Activated T-cell treated with anti-CD3 and anti-CD28 coated beads, Interleukin-2, amount 50 U/mL, for 72 hours (primary cell): ENCODE measurements around the gene RASAL2. TPM values are rescaled to one million over a fixed set of nuclear protein-coding genes. Genes with fewer than 3 reads are reported as not detected.
A peak's percentile ranks its signal among the peaks of the same experiment; 100 is the strongest.
"Not testable (repeated sequence)": the region's sequence is repeated elsewhere in the genome, so short reads cannot be mapped to it uniquely, and the experiment has no call there.

Source experiments
- ATAC-seq, 2 donors: fragments of 150-1000 bp; cut with Tn5 transposase; replicated peaks in 1 of 2; 2 replicates each; pipeline ENCODE4 v1.10.0; 2021; ENCODE audit warnings: moderate library complexity in 2 of 2, mild to moderate bottlenecking in 1 of 2
- DNase-seq, 2 donors: peaks; one replicate each; pipeline ENCODE4 v3.0.0; 2021 to 2022; ENCODE audit warnings: mixed read lengths in 1 of 2
- H3K27ac Mint-ChIP-seq: one replicate; pipeline ENCODE4 v1.8.0; 2022; ENCODE audit warnings: mild to moderate bottlenecking, moderate library complexity, mixed read lengths
- H3K27me3 Mint-ChIP-seq: one replicate; pipeline ENCODE4 v1.8.0; 2022; ENCODE audit warnings: low read depth, mixed read lengths
- H3K36me3 Mint-ChIP-seq, 2 donors: one replicate each; pipeline ENCODE4 v1.8.0; 2022; ENCODE audit warnings: mixed read lengths in 2 of 2, mild to moderate bottlenecking in 1 of 2; ENCODE audit not compliant: insufficient read depth in 2 of 2
- H3K4me1 Mint-ChIP-seq: one replicate; pipeline ENCODE4 v1.8.0; 2022; ENCODE audit warnings: low read depth, mixed read lengths
- H3K4me3 Mint-ChIP-seq, 2 donors: one replicate each; pipeline ENCODE4 v1.8.0; 2022; ENCODE audit warnings: mild to moderate bottlenecking in 2 of 2, mixed read lengths in 2 of 2, moderate library complexity in 2 of 2
- H3K9me3 Mint-ChIP-seq, 2 donors: one replicate each; pipeline ENCODE4 v1.8.0; 2022; ENCODE audit warnings: mixed read lengths in 2 of 2
- total RNA-seq, 2 donors: library from RNA; stranded (reverse); gene quantifications; one replicate each; pipeline ENCODE4 v1.2.3, GENCODE V29; 2022

RASAL2 gene
- total RNA-seq, 2 donors from 2014 or later, result 0.02 to 0.05 TPM

DNA sequence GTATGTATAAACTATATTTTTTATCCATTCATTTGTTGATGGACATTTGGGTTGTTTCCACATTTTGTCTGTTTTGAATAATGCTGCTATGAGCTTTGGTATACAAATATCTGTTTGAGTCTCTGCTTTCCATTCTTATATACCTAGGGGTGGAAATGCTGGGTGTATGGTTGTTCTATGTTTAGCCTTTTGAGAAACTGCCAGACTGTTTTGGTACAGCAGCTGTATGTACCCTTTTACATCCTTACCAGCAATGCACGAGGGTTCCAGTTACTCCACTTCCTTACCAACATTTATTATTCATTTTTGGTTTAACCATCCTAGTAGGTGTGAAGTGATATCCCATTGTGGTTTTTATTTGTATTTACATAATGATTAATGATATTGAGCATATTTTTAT lies 13.9 kb downstream of the RASAL2 start:
- ATAC-seq, result no peak
- H3K9me3 Mint-ChIP-seq, result no peaks in the 10 kb centered on the region
- no peaks in the 10 kb centered on the region for H3K27me3 Mint-ChIP-seq
- no peaks in the 10 kb centered on the region for H3K4me1 Mint-ChIP-seq
- no peak for DNase-seq
- no peaks in the 10 kb centered on the region for H3K36me3 Mint-ChIP-seq
- H3K27ac Mint-ChIP-seq, result no peak overlapping the region
- H3K4me3 Mint-ChIP-seq, result no peak overlapping the region

DNA sequence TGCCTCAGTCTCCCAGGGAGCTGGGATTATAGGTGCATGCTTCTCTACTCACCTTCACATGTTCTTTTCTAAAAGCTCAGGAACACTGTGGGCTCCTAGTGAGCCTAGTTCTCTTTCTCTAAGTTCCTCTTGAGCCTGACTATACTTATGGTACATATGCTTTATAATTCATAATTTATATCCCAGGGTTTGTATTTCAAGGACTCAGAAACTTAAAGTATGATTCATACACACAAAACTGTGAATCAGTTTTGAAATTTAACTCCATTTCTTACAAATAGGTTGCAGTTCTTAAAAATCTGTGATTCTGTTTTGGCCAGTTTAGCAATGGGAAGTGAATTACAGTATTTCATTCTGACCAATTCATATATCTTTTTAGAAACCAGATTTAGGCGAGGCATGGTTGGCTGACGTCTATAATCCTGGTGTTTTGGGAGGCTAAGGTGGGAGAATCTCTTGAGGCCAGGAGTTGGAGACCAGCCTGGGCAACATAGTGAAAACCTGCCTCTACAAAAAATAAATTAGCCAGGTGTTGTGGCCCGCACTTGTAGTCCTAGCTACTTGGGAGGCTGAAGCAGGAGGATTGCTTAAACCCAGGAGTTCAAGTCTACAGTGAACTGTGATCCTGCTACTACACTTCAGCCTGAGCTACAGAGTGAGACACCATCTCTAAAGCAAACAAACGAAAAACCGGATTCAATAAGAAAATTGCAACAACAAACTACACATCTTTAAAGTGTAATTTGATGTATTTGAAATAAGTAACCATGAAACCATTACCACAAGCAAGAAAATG lies 15.6 kb downstream of the RASAL2 start:
- no peaks in the 10 kb centered on the region for H3K9me3 Mint-ChIP-seq
- ATAC-seq, result no peak
- H3K36me3 Mint-ChIP-seq, result no peaks in the 10 kb centered on the region
- H3K4me3 Mint-ChIP-seq, result no peak overlapping the region
- DNase-seq, result no peak
- no peaks in the 10 kb centered on the region for H3K27me3 Mint-ChIP-seq
- no peak overlapping the region for H3K27ac Mint-ChIP-seq
- no peaks in the 10 kb centered on the region for H3K4me1 Mint-ChIP-seq

DNA sequence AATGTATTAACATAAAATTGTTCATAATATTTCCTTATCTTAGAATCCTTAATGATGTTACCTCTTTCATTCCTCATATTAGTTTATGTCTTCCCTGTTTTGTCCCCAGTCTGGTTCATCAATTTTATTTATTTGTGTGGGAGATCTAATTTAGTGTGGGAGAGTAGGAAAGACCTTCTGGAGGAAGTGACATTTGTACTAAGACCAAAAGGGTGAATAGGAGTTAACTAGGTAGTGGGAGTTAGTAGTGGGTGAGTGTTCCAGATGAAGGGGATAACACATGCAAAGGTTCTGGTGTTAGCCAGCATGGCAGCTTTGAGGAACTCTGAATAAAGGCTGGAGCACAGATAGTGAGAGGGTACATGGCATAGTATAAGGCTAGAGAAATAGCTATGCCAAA lies 21.4 kb downstream of the RASAL2 start:
- ATAC-seq (no peak), DNase-seq (no peak)
- H3K36me3 Mint-ChIP-seq, result no peaks in the 10 kb centered on the region
- H3K4me3 Mint-ChIP-seq, result no peak overlapping the region
- H3K27me3 Mint-ChIP-seq, result no peaks in the 10 kb centered on the region
- H3K4me1 Mint-ChIP-seq, result no peaks in the 10 kb centered on the region
- H3K9me3 Mint-ChIP-seq, result peaks cover 1 to 2% of the 10 kb centered on the region in 2 donors
- H3K27ac Mint-ChIP-seq, result no peak overlapping the region

DNA sequence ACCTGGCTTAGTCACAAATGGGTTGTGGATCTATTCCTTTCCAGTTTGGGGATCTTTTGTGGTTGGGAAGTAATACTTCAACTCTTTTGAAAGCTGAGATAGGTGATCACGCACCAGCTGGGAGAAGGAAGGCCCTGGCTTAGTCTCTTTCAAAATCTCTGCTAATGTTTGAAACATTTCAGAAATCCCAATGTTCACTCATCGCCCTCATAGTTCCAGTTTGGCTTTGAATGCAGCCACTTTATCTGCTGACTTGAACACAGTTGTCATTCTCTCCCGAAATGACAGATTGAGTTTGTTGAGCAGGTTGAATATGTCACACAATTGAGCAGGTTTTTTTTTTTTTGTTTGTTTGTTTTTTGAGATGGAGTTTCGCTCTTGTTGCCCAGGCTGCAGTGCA lies 24.6 kb downstream of the RASAL2 start:
- H3K9me3 Mint-ChIP-seq, result peaks cover 1 to 2% of the 10 kb centered on the region in 2 donors
- H3K27me3 Mint-ChIP-seq, result no peaks in the 10 kb centered on the region
- H3K36me3 Mint-ChIP-seq, result no peaks in the 10 kb centered on the region
- H3K4me3 Mint-ChIP-seq, result no peak overlapping the region
- DNase-seq, result no peak
- no peak for ATAC-seq
- H3K27ac Mint-ChIP-seq, result no peak overlapping the region
- H3K4me1 Mint-ChIP-seq, result no peaks in the 10 kb centered on the region

DNA sequence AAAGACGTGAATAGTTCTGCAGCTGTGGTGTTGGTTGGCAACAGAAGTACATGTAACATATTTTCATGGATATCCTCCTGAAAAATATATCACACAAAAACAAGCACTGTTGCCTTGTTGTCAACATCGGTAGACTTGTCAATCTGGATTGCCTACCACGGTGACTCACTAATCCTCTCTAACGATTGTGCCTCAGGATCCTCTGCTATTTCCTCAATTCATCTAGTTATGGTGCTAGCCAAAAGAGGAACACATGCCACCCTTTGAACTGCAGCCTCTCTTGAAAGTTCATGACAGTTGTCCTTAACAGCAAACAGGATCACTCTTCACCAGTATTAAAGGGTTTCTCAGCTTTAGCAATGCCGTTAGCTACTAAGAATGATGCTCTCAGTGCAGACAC lies 25.7 kb downstream of the RASAL2 start:
- ATAC-seq (no peak), DNase-seq (no peak)
- Mint-ChIP-seq H3K36me3 (no peaks in the 10 kb centered on the region), H3K27me3 (no peaks in the 10 kb centered on the region), H3K27ac (no peak overlapping the region), H3K9me3 (peaks cover 1 to 2% of the 10 kb centered on the region in 2 donors), H3K4me3 (no peak overlapping the region), H3K4me1 (no peaks in the 10 kb centered on the region)

DNA sequence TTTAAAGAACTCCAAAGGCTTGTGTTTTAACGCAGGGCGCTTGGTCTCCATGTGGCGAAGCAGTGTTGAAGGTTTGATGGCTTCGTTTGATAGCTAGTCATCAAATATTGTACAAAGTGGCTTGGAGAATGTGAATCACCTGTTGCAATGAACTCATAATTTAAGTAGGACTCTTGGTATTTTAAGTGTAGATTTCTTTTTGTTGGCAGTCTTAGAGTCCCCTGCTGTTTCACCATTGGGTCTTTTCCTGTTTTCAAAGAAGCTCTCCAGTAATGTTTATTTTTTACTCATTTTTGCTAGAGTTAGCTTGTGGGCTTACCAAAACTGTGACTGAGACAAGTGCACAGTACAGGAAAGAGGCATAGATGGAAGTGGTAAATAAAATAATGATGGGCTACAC lies 26.2 kb downstream of the RASAL2 start:
- peaks cover 1 to 2% of the 10 kb centered on the region in 2 donors for H3K9me3 Mint-ChIP-seq
- no peaks in the 10 kb centered on the region for H3K27me3 Mint-ChIP-seq
- no peak overlapping the region for H3K27ac Mint-ChIP-seq
- DNase-seq (no peak), ATAC-seq (no peak)
- H3K36me3 Mint-ChIP-seq, result no peaks in the 10 kb centered on the region
- H3K4me1 Mint-ChIP-seq, result no peaks in the 10 kb centered on the region
- no peak overlapping the region for H3K4me3 Mint-ChIP-seq

DNA sequence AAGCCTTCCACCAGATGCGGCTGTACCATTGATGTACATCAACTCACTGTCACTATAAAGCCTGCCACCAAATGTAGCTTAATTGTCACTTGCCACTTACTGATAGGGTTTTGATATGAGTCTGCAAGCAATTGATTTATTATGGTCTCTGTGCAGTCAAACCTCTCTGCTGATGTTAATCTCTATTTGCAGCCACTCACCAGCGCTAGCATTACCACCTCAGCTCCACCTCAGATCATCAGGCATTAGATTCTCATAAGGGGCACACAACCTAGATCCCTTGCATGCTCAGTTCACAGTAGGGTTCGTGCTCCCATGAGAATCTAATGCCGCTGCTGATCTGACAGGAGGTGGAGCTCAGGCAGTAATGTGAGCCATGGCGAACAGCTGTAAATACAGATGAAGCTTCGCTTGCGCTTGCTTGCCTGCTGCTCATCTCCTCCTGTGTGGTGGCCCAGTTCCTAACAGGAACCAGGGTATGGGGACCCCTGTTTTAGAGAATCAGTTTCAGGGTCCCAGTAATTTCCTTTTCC lies 26.7 kb downstream of the RASAL2 start:
- not testable (repeated sequence) for H3K4me3 Mint-ChIP-seq, H3K9me3 Mint-ChIP-seq, ATAC-seq, H3K27ac Mint-ChIP-seq, DNase-seq, H3K27me3 Mint-ChIP-seq, H3K4me1 Mint-ChIP-seq, H3K36me3 Mint-ChIP-seq

DNA sequence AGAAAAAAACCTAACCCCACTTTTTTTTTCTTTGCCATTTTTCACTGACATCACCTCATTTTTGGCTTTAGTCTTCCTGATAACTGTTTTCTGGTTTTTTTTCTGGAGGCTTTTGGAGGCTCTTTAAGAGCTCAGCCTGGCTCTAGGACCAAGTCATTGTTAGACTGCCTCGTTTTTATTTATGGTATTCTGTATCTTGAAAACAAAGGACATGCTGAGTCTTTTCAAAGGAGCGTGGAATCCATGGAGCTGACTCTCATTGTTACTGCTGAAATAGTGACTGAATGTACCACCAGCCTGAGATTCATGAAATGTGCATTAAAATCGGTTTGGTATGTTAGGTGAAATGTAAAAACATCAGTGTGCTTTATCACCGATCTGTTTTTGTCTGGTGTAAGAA lies 28.0 kb downstream of the RASAL2 start:
- Mint-ChIP-seq H3K4me3 (no peak overlapping the region), H3K9me3 (peaks cover 0 to 1% of the 10 kb centered on the region in 2 donors), H3K27ac (no peak overlapping the region), H3K27me3 (no peaks in the 10 kb centered on the region), H3K4me1 (no peaks in the 10 kb centered on the region), H3K36me3 (no peaks in the 10 kb centered on the region)
- ATAC-seq, result no peak
- no peak for DNase-seq

DNA sequence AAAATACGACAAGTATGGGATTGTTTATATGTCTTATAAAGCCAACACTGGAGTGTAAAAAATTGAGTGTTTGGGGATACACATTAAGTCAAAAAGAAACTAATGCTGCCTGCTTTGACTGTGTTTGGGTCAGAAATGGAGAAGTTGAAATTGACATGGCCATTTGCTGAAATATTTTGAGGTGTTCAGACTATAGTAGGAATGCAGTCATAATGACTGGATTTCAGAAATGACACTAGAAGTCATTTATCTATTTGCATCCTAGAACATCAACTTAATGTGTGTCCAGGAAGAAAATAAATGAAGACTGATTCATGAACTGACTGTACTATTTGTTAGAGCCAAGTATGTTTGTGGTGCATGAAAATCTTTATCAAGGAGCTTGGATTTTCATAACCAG lies 28.4 kb downstream of the RASAL2 start:
- no peak for ATAC-seq
- no peak overlapping the region for H3K27ac Mint-ChIP-seq
- no peaks in the 10 kb centered on the region for H3K27me3 Mint-ChIP-seq
- peaks cover 0 to 1% of the 10 kb centered on the region in 2 donors for H3K9me3 Mint-ChIP-seq
- no peak for DNase-seq
- no peaks in the 10 kb centered on the region for H3K36me3 Mint-ChIP-seq
- H3K4me3 Mint-ChIP-seq, result no peak overlapping the region
- no peaks in the 10 kb centered on the region for H3K4me1 Mint-ChIP-seq

DNA sequence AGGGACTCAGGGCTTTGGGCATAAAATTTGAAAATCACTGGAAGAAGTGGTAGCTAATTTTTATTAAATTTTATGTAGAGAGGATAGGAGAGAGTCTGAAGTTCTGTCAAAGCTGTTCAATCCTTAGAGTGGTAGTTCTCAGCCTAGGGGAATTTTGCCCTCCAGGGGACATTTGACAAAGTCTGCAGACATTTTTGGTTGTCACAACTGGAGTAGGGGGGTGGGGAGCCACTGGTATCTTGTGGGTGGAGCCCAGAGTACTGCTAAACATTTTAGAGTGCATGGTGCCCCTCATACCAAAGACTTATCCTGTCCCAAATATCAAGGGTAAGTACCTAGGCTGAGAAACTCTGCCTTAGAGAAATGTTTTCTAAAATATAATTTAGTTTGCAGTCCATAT lies 30.2 kb downstream of the RASAL2 start:
- no peaks in the 10 kb centered on the region for H3K4me1 Mint-ChIP-seq
- H3K9me3 Mint-ChIP-seq, result peaks cover 0 to 1% of the 10 kb centered on the region in 2 donors
- ATAC-seq (no peak), DNase-seq (no peak)
- H3K27ac Mint-ChIP-seq, result no peak overlapping the region
- H3K4me3 Mint-ChIP-seq, result no peak overlapping the region
- H3K36me3 Mint-ChIP-seq, result no peaks in the 10 kb centered on the region
- H3K27me3 Mint-ChIP-seq, result no peaks in the 10 kb centered on the region

DNA sequence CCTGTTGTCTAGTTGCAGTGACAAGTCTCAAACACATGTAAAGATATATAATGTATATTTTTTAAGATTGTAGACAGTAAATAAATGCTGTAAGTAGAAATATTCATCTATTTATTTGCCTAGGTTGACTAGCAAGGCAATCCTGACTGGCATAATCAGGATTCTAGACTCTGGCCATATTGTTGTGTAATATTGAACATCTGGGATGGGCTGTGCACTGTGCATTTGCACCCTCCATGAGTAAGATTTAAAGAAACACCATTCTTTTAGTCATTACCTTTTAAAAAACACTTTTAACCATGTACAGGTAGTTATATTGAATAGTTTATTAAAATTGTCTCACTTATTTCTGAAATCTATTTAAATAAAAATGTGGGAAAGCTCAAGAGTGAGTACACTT lies 32.4 kb downstream of the RASAL2 start:
- Mint-ChIP-seq H3K36me3 (no peaks in the 10 kb centered on the region), H3K4me3 (no peak overlapping the region), H3K27ac (no peak overlapping the region), H3K4me1 (no peaks in the 10 kb centered on the region), H3K9me3 (no peaks in the 10 kb centered on the region), H3K27me3 (no peaks in the 10 kb centered on the region)
- DNase-seq (no peak), ATAC-seq (no peak)

DNA sequence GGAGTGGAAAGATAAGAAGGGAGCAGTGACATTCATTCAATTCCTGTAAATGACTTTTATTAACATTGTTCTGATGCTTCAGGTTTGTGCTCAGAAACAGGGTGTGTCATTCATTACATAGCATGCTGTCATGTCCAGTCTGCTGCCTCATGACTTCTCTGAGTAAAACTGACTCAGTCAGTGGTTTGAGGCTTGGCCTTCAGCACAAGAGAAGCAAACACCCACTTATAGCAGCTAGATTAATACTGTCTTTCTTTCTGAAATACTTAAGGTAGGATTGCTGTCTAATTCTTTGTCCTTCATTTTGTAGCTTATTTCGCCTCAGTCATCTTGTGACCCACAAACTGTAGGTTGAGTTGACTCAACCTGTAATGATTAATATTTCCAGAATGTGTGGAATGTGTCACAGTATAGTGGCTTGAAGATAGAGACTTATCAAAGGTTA lies 32.9 kb downstream of the RASAL2 start:
- DNase-seq, result no peak
- Mint-ChIP-seq H3K9me3 (no peaks in the 10 kb centered on the region), H3K4me3 (no peak overlapping the region), H3K4me1 (no peaks in the 10 kb centered on the region), H3K27ac (no peak overlapping the region), H3K27me3 (no peaks in the 10 kb centered on the region), H3K36me3 (no peaks in the 10 kb centered on the region)
- ATAC-seq, result peak in 1 of 2 donors; percentile 57

DNA sequence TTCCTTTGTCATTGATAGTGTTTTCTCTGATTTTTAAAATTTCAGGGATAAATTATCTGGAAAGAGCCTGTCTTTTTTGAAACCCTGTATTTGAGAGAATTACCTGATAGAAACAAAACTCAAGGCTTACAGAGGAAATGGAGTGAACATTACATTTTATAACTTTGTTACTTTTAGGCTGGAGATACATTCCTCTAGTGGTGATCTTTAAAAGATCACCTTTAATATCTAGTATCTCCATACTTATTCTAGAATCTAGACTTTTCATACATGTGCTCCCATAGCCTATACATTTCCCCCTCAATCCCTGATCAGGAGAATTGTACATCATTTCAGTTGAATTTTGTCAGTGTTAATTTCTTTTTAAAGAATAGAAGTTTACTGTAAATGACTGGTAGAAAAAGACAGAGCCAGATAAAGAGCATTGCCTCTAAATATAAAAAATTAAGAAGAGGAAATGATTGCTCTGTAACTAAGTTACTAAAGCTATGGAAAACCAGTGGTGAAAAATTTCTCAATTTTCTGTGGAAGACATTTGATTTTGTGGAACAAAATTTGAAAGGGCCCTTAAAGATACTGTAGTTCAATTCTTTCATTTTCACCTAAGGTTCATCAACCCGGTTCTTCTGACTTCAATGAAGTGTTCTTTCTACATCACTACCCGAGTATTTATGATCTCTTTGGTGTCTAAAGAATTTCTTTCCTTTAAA lies 33.7 kb downstream of the RASAL2 start:
- H3K27ac Mint-ChIP-seq, result no peak overlapping the region
- H3K4me1 Mint-ChIP-seq, result no peaks in the 10 kb centered on the region
- H3K9me3 Mint-ChIP-seq, result no peaks in the 10 kb centered on the region
- ATAC-seq (no peak), DNase-seq (no peak)
- H3K4me3 Mint-ChIP-seq, result no peak overlapping the region
- no peaks in the 10 kb centered on the region for H3K27me3 Mint-ChIP-seq
- H3K36me3 Mint-ChIP-seq, result no peaks in the 10 kb centered on the region
